SK-N-SH (cell line): Measurements from ENCODE around the gene SLC24A4. TPM values are rescaled to one million over a fixed set of nuclear protein-coding genes. Genes with fewer than 3 reads are reported as not detected.

ENCODE experiments used
- CTCF ChIA-PET: fragments of 300-600, 350-600 bp; formaldehyde crosslinking; extraction: SDS; loops from one replicate; lab custom pipeline; 2021; lab: Yijun Ruan, JAX
- POLR2A ChIA-PET: fragments of 350-600 bp; sonication (Branson Sonifier 250); formaldehyde crosslinking; extraction: SDS; loops from one replicate; lab custom pipeline; 2020; ENCODE audit warnings: antibody characterized with exemption, inconsistent platforms; lab: Yijun Ruan, JAX
- DNase-seq: peaks from one replicate; pipeline ENCODE4 v3.0.0; 2012
- H2AFZ ChIP-seq: fragments of 200-600 bp; sonication (generic); 2 replicates; pipeline ENCODE4 v1.8.1; 2016; ENCODE audit warnings: antibody characterized with exemption, mild to moderate bottlenecking, low read depth
- H3F3A ChIP-seq: fragments of 200-600 bp; sonication (generic); replicated peaks from 2 replicates; pipeline ENCODE3; 2016; ENCODE audit warnings: antibody characterized with exemption, mild to moderate bottlenecking; ENCODE audit not compliant: insufficient read depth
- H3K27ac ChIP-seq, 2 experiments: fragments of 200-500 bp in 1 of 2; fragments of 200-600 bp in 1 of 2; sonication (Bioruptor generic) in 1 of 2; sonication (generic), shearing (Covaris generic) in 1 of 2; 2 replicates each; pipeline versions ENCODE4 v1.5.1 to v1.6.1; 2014 to 2016; ENCODE audit warnings: low read depth in 2 of 2, inconsistent platforms in 1 of 2, low read length in 1 of 2, mild to moderate bottlenecking in 1 of 2, mixed read lengths in 1 of 2
- H3K27me3 ChIP-seq: fragments of 200-600 bp; sonication (generic), shearing (Covaris generic); 2 replicates; pipeline ENCODE4 v1.6.1; 2016; ENCODE audit warnings: mixed run types; ENCODE audit not compliant: insufficient read depth
- H3K36me3 ChIP-seq, 2 experiments: fragments of 200-500 bp in 1 of 2; fragments of 200-600 bp in 1 of 2; sonication (Bioruptor generic) in 1 of 2; sonication (generic) in 1 of 2; replicated peaks in 1 of 2; 2 replicates each; pipeline versions ENCODE3 to v1.5.1; 2014 to 2016; ENCODE audit warnings: low read length in 1 of 2, mild to moderate bottlenecking in 1 of 2; ENCODE audit not compliant: insufficient read depth in 2 of 2, control insufficient read depth in 1 of 2
- H3K4me1 ChIP-seq, 2 experiments: fragments of 200-500 bp in 1 of 2; fragments of 200-600 bp in 1 of 2; sonication (Bioruptor generic) in 1 of 2; sonication (generic), shearing (Covaris generic) in 1 of 2; 2 replicates each; pipeline versions ENCODE4 v1.5.1 to v1.6.1; 2014 to 2016; ENCODE audit warnings: low read depth in 1 of 2, low read length in 1 of 2, mixed run types in 1 of 2; ENCODE audit not compliant: insufficient read depth in 2 of 2, control insufficient read depth in 1 of 2
- H3K4me2 ChIP-seq: fragments of 200-600 bp; sonication (generic), shearing (Covaris generic); 2 replicates; pipeline ENCODE4 v1.6.1; 2017; ENCODE audit warnings: mixed run types
- H3K4me3 ChIP-seq, 2 experiments: fragments of 200-500 bp in 1 of 2; fragments of 200-600 bp in 1 of 2; sonication (Bioruptor generic) in 1 of 2; sonication (generic), shearing (Covaris generic) in 1 of 2; 2 replicates each; pipeline versions ENCODE4 v1.5.1 to v1.8.1; 2014 to 2016; ENCODE audit warnings: low read depth in 2 of 2, inconsistent platforms in 1 of 2, low read length in 1 of 2, mild to moderate bottlenecking in 1 of 2, mixed read lengths in 1 of 2, moderate library complexity in 1 of 2
- H3K79me2 ChIP-seq: fragments of 200-600 bp; sonication (generic); 2 replicates; pipeline ENCODE4 v1.8.1; 2017; ENCODE audit warnings: mild to moderate bottlenecking; ENCODE audit not compliant: insufficient read depth
- H3K9ac ChIP-seq: fragments of 200-600 bp; sonication (generic); 2 replicates; pipeline ENCODE4 v1.6.1; 2017; ENCODE audit warnings: mixed run types
- H3K9me2 ChIP-seq: fragments of 200-600 bp; sonication (generic); 2 replicates; pipeline ENCODE4 v1.6.1; 2017; ENCODE audit warnings: mixed run types
- H3K9me3 ChIP-seq: fragments of 200-600 bp; sonication (generic); 2 replicates; pipeline ENCODE4 v1.6.1; 2017; ENCODE audit warnings: mixed run types, mild to moderate bottlenecking, moderate library complexity
- H4K20me1 ChIP-seq: fragments of 200-600 bp; sonication (generic); 2 replicates; pipeline ENCODE4 v1.6.1; 2017; ENCODE audit warnings: mild to moderate bottlenecking, mixed run types; ENCODE audit not compliant: insufficient read depth
- ELF1 ChIP-seq: IDR thresholded peaks from 2 replicates; pipeline ENCODE4 v1.4.0; 2012
- EZH2phosphoT487 ChIP-seq: fragments of 200-600 bp; sonication (generic); IDR thresholded peaks from 2 replicates; pipeline ENCODE4 v1.6.1; 2017; ENCODE audit warnings: low read depth, mixed run types, mild to moderate bottlenecking, antibody characterized with exemption, moderate library complexity, borderline replicate concordance
- FOXM1 ChIP-seq: IDR thresholded peaks from 2 replicates; pipeline ENCODE4 v1.4.0; 2012; ENCODE audit warnings: low read depth, mild to moderate bottlenecking
- GATA2 ChIP-seq: sonication (generic); formaldehyde crosslinking; IDR thresholded peaks from 2 replicates; pipeline ENCODE4 v1.5.0; 2020; ENCODE audit warnings: mild to moderate bottlenecking, missing genetic modification reagents
- IRF3 ChIP-seq: fragments of 150-350 bp; IDR thresholded peaks from 2 replicates; pipeline ENCODE4 v1.6.1; 2016; ENCODE audit warnings: mild to moderate bottlenecking, low read depth, low read length
- JUND ChIP-seq: IDR thresholded peaks from 2 replicates; pipeline ENCODE4 v1.4.0; 2012
- MXI1 ChIP-seq: IDR thresholded peaks from 2 replicates; pipeline ENCODE4 v1.6.1; 2012; ENCODE audit warnings: mild to moderate bottlenecking, low read depth, low read length, improper control_type of control experiment
- NFIC ChIP-seq: IDR thresholded peaks from 2 replicates; pipeline ENCODE4 v1.4.0; 2012; ENCODE audit warnings: borderline replicate concordance
- PBX3 ChIP-seq: IDR thresholded peaks from 2 replicates; pipeline ENCODE4; 2012
- RCOR1 ChIP-seq: fragments of 150-350 bp; IDR thresholded peaks from 2 replicates; pipeline ENCODE4 v1.6.1; 2017; ENCODE audit warnings: antibody characterized with exemption, low read length
- RXRA ChIP-seq: IDR thresholded peaks from 2 replicates; pipeline ENCODE4 v1.4.0; 2012; ENCODE audit warnings: low read depth, mild to moderate bottlenecking, borderline replicate concordance
- SMC3 ChIP-seq: IDR thresholded peaks from 2 replicates; pipeline ENCODE4 v1.6.1; 2012; ENCODE audit warnings: low read depth, low read length, improper control_type of control experiment
- TEAD4 ChIP-seq: IDR thresholded peaks from 2 replicates; pipeline ENCODE4 v1.4.0; 2012; ENCODE audit warnings: mild to moderate bottlenecking, borderline replicate concordance; ENCODE audit not compliant: insufficient read depth
- USF1 ChIP-seq: IDR thresholded peaks from 2 replicates; pipeline ENCODE4 v1.4.0; 2012; ENCODE audit warnings: low read depth, borderline replicate concordance
- ZBTB33 ChIP-seq: IDR thresholded peaks from 2 replicates; pipeline ENCODE4 v1.4.0; 2012; ENCODE audit warnings: low read depth, borderline replicate concordance
- WGBS: methylation state at CpG from one replicate; pipeline ENCODE4 v1.1.6; 2017; ENCODE audit warnings: low lambda C conversion rate; 5-methylcytosine and 5-hydroxymethylcytosine counted together
- polyA plus RNA-seq, 3 experiments: library from polyadenylated mRNA; depleted of rRNA; stranded (reverse); fragments of >200 nt; gene quantifications; 2 replicates each; pipeline ENCODE4 v1.2.3, GENCODE V29; 2012

Gene SLC24A4
- polyA plus RNA-seq, 1 of the 3 experiments (the other 2 are of a cell fraction) = 0.07 TPM

- Histone ChIP-seq H3K79me2 (no peaks in the 10 kb centered on the region), H3K4me2 (no peak overlapping the region), H2AFZ (no peak overlapping the region), H3K4me3 (no peak overlapping the region), H3K27me3 (peaks cover 10% of the 10 kb centered on the region; the same call in 1 of the 2 replicates), H3K4me1 (no peaks in the 10 kb centered on the region), H3K9me2 (no peaks in the 10 kb centered on the region), H3F3A (peaks cover 2% of the 10 kb centered on the region), H3K27ac (no peak overlapping the region), H4K20me1 (no peaks in the 10 kb centered on the region), H3K9me3 (no peaks in the 10 kb centered on the region), H3K36me3 (no peaks in the 10 kb centered on the region), H3K9ac (no peak overlapping the region)
- 19% methylated on average over 9 of the region's 9 CpGs for WGBS
- TF ChIP-seq TEAD4 = no peak
- TF ChIP-seq EZH2phosphoT487 = no peak
- no peak for TF ChIP-seq ELF1
- TF ChIP-seq JUND = no peak
- no peak for TF ChIP-seq RXRA
- TF ChIP-seq IRF3 = no peak
- no peak for TF ChIP-seq USF1
- no peak for TF ChIP-seq FOXM1
- no peak for TF ChIP-seq PBX3
- no peak for TF ChIP-seq GATA2 (CRISPR knock-in tag)
- no peak for TF ChIP-seq SMC3
- no peak for TF ChIP-seq RCOR1
- no peak for TF ChIP-seq ZBTB33
- no peak for TF ChIP-seq MXI1
- TF ChIP-seq NFIC = no peak
- ChIA-PET POLR2A (no interaction called here), CTCF (no interaction called here)
- DNase-seq = no peak
Observed at GRCh38 chr14:92397953-92398564, 75.1 kb downstream of the SLC24A4 start.
